GM21390 (cell line): Measurements from ENCODE around the gene PSEN2.

ENCODE experiments used
- ATAC-seq: cut with Tn5 transposase; IDR thresholded peaks from one replicate; pipeline ENCODE4 v1.9.1; 2021; ENCODE audit not compliant: unreplicated experiment

The PSEN2 gene

GRCh38 chr1:226884966-226885820 is 14.8 kb downstream of the PSEN2 start:
- no peak for ATAC-seq

GRCh38 chr1:226886122-226886901 is 15.9 kb downstream of the PSEN2 start:
- no peak for ATAC-seq

- no peak for ATAC-seq
These were observed 16.6 kb downstream of the PSEN2 start for GRCh38 chr1:226887006-226887405.

GRCh38 chr1:226888021-226888420 is 17.6 kb downstream of the PSEN2 start:
- ATAC-seq = no peak

- no peak for ATAC-seq
These were observed 18.4 kb downstream of the PSEN2 start for GRCh38 chr1:226888816-226889215.

GRCh38 chr1:226889616-226890330 is 19.4 kb downstream of the PSEN2 start:
- no peak for ATAC-seq

GRCh38 chr1:226890331-226891108 is 20.1 kb downstream of the PSEN2 start:
- no peak for ATAC-seq

- ATAC-seq = no peak
These were observed 20.9 kb downstream of the PSEN2 start for GRCh38 chr1:226891346-226891745.

- ATAC-seq = no peak
These were observed 21.6 kb downstream of the PSEN2 start for GRCh38 chr1:226891846-226892523.

- no peak for ATAC-seq
These were observed 22.1 kb downstream of the PSEN2 start for GRCh38 chr1:226892524-226892875.

- no peak for ATAC-seq
These were observed 23.5 kb downstream of the PSEN2 start for GRCh38 chr1:226893936-226894335.

- no peak for ATAC-seq
These were observed 24.4 kb downstream of the PSEN2 start for GRCh38 chr1:226894826-226895225.

- ATAC-seq = no peak
These were observed 25.2 kb downstream of the PSEN2 start for GRCh38 chr1:226895644-226896043.

GRCh38 chr1:226898246-226898645 is 27.8 kb downstream of the PSEN2 start:
- ATAC-seq = no peak

GRCh38 chr1:226901421-226901820 is 31.0 kb downstream of the PSEN2 start:
- ATAC-seq = no peak

GRCh38 chr1:226902601-226903000 is 32.2 kb downstream of the PSEN2 start:
- ATAC-seq = no peak

GRCh38 chr1:226903819-226904716 is 33.7 kb downstream of the PSEN2 start:
- ATAC-seq = no peak

GRCh38 chr1:226904772-226905171 is 34.4 kb downstream of the PSEN2 start:
- no peak for ATAC-seq

- ATAC-seq = no peak
These were observed 38.0 kb downstream of the PSEN2 start for GRCh38 chr1:226908419-226908818.
